Activated CD4-positive, alpha-beta memory T cell treated with anti-CD3 and anti-CD28 coated beads, Interleukin-2, amount 10 ng/mL, durations not matched to agents 7 days and 5 days (primary cell): ENCODE data around the gene IKZF3. TPM values are rescaled to one million over a fixed set of nuclear protein-coding genes. Genes with fewer than 3 reads are reported as not detected.
A peak's percentile ranks its signal among the peaks of the same experiment; 100 is the strongest.

ENCODE experiments used
- CTCF ChIA-PET: fragments of 350-600 bp; sonication (Branson Sonifier 250); formaldehyde crosslinking; loops from one replicate; lab custom pipeline; 2021; ENCODE audit warnings: antibody characterized with exemption, inconsistent platforms; lab: Charles Lee
- POLR2A ChIA-PET: fragments of 350-600 bp; sonication (Branson Sonifier 250); formaldehyde crosslinking; loops from one replicate; lab custom pipeline; 2021; ENCODE audit warnings: antibody characterized with exemption; lab: Charles Lee
- DNase-seq: peaks from one replicate; pipeline ENCODE4 v3.0.0-alpha.2; 2020
- H3K27ac Mint-ChIP-seq: one replicate; pipeline ENCODE4 v1.8.0; 2021; ENCODE audit warnings: mild to moderate bottlenecking, mixed read lengths
- H3K27me3 Mint-ChIP-seq: one replicate; pipeline ENCODE4 v1.8.0; 2021; ENCODE audit warnings: mixed read lengths
- H3K36me3 Mint-ChIP-seq: one replicate; pipeline ENCODE4 v1.8.0; 2021; ENCODE audit warnings: low read depth, mixed read lengths
- H3K4me1 Mint-ChIP-seq: one replicate; pipeline ENCODE4 v1.8.0; 2021; ENCODE audit warnings: mixed read lengths
- H3K4me3 Mint-ChIP-seq: one replicate; pipeline ENCODE4 v1.8.0; 2021; ENCODE audit warnings: mild to moderate bottlenecking, mixed read lengths
- H3K9me3 Mint-ChIP-seq: one replicate; pipeline ENCODE4 v1.8.0; 2021; ENCODE audit warnings: mixed read lengths
- total RNA-seq, 2 experiments: library from RNA; stranded (reverse); gene quantifications; one replicate each; pipeline ENCODE4 v1.2.3, GENCODE V29; 2021

Gene IKZF3
- total RNA-seq, 2 experiments from 2014 or later = 37.9 to 38.2 TPM

DNA sequence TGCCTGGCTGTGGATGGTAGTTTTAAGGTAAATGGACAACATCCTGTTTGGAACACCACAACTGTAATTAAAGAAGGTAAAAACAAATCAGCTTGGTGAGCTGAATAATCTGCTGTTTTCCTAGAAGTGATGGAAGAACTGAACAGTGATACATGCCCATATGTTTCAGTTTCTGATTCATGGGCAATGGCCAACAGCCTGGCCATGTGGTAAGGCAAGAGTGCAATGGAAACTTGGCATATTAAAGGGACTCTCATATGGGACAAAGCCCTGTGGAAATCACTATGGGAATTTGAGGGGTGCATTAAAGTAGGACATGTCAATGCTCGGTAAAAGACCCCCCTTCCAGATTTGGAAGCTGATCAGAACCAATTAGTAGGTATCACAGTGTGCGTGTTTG, 37.8 kb downstream of the IKZF3 start:
- H3K36me3 Mint-ChIP-seq = peaks cover 78% of the 10 kb centered on the region
- DNase-seq = no peak

DNA sequence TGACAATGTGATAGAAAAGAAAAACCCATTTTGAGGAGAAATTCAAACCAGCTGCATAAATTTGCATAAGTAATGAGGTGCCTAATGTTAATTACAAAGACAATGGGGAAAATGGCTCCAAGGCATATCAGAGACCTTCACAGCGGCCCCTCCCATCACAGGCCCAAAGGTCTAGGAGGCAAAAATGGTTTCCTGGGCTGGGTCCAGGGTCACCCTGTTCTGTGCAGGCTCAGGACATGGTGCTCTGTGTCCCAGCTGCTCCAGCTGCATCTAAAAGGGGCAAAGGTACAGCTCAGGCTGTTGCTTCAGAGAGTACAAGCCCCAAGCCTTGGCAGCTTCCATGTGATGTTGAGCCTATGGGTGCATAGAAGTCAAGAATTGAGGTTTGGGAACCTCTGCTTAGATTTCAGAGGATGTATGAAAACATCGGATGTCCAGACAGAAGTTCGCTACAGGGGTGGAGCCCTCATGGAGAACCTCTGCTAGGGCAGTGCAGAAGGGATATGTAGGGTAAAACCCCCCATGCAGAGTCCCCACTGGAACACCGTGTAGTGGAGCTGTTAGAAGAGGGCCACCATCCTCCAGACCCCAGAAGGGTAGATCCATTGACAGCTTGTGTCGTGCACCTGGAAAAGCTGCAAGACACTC, 40.6 kb downstream of the IKZF3 start:
- no peak overlapping the region for H3K27ac Mint-ChIP-seq
- peaks cover 74% of the 10 kb centered on the region for H3K36me3 Mint-ChIP-seq
- peaks cover 40% of the 10 kb centered on the region for H3K4me1 Mint-ChIP-seq
- H3K4me3 Mint-ChIP-seq = no peak overlapping the region
- POLR2A ChIA-PET = interaction anchor here (0.7 to 1.4 kb wide), 2 partner anchors 10 to 12 kb away, joined by 3 to 4 read pairs; no protein-coding TSS in a partner anchor
- H3K27me3 Mint-ChIP-seq = no peaks in the 10 kb centered on the region
- CTCF ChIA-PET = no interaction called here
- no peak for DNase-seq
- H3K9me3 Mint-ChIP-seq = peaks cover 43% of the 10 kb centered on the region

More for the DNA sequence above, 37.8 kb downstream of the IKZF3 start:
- Mint-ChIP-seq H3K27ac (peak overlapping the region; percentile 32), H3K4me3 (no peak overlapping the region), H3K9me3 (peaks cover 41% of the 10 kb centered on the region), H3K27me3 (no peaks in the 10 kb centered on the region), H3K4me1 (peaks cover 12% of the 10 kb centered on the region)
- POLR2A ChIA-PET = interaction anchor here (0.7 to 1.2 kb wide), 2 partner anchors 8 to 51 kb away, joined by 3 read pairs; no protein-coding TSS in a partner anchor
- CTCF ChIA-PET = no interaction called here

DNA sequence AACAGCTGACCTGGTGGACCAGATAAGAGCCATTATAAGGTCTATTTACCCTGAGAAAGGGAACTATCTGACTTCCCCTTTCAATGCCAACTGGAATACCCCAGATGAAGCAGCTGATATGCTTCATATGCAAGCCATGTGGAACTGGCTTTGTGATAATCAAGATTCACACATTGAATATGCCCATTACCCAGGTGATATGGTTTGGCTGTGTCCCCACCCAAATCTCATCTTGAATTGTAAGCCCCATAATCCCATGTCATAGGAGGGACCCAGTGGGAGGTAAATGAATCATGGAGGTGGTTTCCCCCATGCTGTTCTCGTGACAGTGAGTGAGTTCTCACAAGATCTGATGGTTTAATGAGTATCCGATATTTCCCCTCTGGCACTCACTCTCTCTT, 42.1 kb downstream of the IKZF3 start:
- peaks cover 43% of the 10 kb centered on the region for H3K9me3 Mint-ChIP-seq
- no peak overlapping the region for H3K4me3 Mint-ChIP-seq
- CTCF ChIA-PET = interaction anchor here (1.2 kb wide), 1 partner anchor 40 kb away, joined by 3 read pairs; no protein-coding TSS in a partner anchor
- POLR2A ChIA-PET = interaction anchor here (0.6 to 4.2 kb wide), 5 partner anchors 29 to 109 kb away, joined by 3 to 50 read pairs (median 4); no protein-coding TSS in a partner anchor
- H3K36me3 Mint-ChIP-seq = peaks cover 64% of the 10 kb centered on the region
- H3K27me3 Mint-ChIP-seq = no peaks in the 10 kb centered on the region
- H3K4me1 Mint-ChIP-seq = peaks cover 52% of the 10 kb centered on the region
- no peak overlapping the region for H3K27ac Mint-ChIP-seq
- DNase-seq = no peak

DNA sequence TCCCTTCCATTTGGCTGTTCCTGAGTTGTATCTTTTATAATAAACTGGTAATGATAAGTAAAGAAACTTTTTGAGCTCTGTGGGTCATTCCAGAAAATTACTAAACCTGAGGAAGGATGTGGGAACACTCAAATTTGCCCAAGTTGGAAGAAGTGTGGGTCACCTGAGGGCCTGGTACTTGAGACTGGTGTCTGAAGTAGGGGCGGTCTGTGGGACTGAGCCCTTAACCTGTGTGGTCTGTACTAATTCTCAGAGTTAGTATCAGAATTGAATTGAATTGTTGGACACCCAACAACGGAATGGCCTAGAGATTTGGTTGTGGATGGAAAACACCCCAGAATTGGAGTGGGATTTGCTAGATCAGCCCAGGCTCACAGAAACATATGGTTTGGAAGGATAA, 43.1 kb downstream of the IKZF3 start:
- Mint-ChIP-seq H3K4me3 (no peak overlapping the region), H3K27me3 (no peaks in the 10 kb centered on the region), H3K27ac (peak overlapping the region; percentile 12), H3K4me1 (peaks cover 45% of the 10 kb centered on the region), H3K9me3 (peaks cover 38% of the 10 kb centered on the region), H3K36me3 (peaks cover 53% of the 10 kb centered on the region)
- ChIA-PET CTCF (interaction anchor here (0.8 to 3.0 kb wide), 4 partner anchors 39 to 66 kb away, joined by 3 to 14 read pairs (median 4); no protein-coding TSS in a partner anchor), POLR2A (interaction anchor here (0.6 to 4.2 kb wide), 9 partner anchors 22 to 51 kb away, joined by 3 to 50 read pairs (median 6); no protein-coding TSS in a partner anchor)
- DNase-seq = no peak

DNA sequence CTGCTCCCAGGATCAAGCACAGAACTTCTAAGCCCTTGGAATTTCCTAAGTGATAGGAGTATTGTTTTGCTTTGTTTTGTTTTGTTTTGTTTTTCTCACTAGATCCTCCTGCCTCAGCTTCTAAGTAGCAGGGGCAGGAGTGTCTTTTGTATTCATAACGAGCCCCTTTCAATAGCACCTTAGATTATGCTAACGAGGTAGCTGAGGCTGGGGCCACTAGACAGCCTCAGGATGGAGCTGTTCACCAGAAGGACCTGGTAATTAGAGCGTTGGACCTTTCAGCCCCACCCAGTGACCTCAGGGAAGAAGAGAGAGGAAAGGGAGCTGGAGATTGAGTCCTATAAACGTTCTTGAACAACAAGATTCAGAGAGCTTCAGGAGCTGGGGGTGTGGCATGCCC, 43.6 kb downstream of the IKZF3 start:
- no peak overlapping the region for H3K4me3 Mint-ChIP-seq
- H3K9me3 Mint-ChIP-seq = peaks cover 38% of the 10 kb centered on the region
- ChIA-PET CTCF (interaction anchor here (0.8 to 3.0 kb wide), 5 partner anchors 28 to 66 kb away, joined by 3 to 14 read pairs (median 4); no protein-coding TSS in a partner anchor), POLR2A (interaction anchor here (0.6 to 4.2 kb wide), 9 partner anchors 18 to 51 kb away, joined by 3 to 50 read pairs (median 6); no protein-coding TSS in a partner anchor)
- H3K36me3 Mint-ChIP-seq = peaks cover 53% of the 10 kb centered on the region
- H3K27me3 Mint-ChIP-seq = no peaks in the 10 kb centered on the region
- no peak for DNase-seq
- H3K27ac Mint-ChIP-seq = peak overlapping the region; percentile 66
- H3K4me1 Mint-ChIP-seq = peaks cover 47% of the 10 kb centered on the region

DNA sequence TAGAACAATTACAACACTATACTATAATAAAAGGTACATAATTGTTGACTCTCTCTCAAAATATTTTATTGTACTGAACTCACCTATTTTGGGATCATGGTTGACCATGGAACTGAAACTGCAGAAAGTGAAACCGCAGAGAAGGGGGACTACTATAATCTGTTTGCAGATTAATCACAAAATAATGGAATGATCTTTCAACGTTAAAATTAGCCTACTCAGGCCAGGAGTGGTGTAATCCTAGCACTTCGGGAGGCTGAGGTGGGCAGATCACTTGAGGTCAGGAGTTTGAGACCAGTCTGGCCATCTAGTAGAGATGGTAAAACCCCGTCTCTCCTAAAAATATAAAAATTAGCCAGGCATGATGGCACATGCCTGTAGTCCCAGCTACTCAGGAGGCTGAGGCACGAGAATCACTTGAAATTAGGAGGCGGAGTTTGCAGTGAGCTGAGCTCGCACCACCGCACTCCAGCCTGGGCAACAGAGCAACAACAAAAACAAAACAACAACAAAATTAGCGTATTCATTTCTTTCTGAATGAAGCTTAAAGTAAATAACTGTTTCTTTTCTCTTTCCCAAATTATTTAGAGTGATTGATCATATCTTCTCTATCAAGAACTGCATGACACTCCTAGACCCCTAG, 45.6 kb downstream of the IKZF3 start:
- Mint-ChIP-seq H3K4me1 (peaks cover 66% of the 10 kb centered on the region), H3K27ac (peak overlapping the region; percentile 89), H3K9me3 (peaks cover 20% of the 10 kb centered on the region), H3K4me3 (peak overlapping the region; percentile 56), H3K27me3 (no peaks in the 10 kb centered on the region), H3K36me3 (peaks cover 39% of the 10 kb centered on the region)
- ChIA-PET POLR2A (interaction anchor here (0.8 to 4.2 kb wide), 16 partner anchors 18 to 162 kb away, joined by 3 to 50 read pairs (median 6); partner anchors contain the start of genes IKZF3, LRRC3C, MIEN1 and ORMDL3), CTCF (interaction anchor here (1.1 to 3.0 kb wide), 4 partner anchors 43 to 84 kb away, joined by 4 to 14 read pairs (median 6); no protein-coding TSS in a partner anchor)
- DNase-seq = peak; percentile 30

DNA sequence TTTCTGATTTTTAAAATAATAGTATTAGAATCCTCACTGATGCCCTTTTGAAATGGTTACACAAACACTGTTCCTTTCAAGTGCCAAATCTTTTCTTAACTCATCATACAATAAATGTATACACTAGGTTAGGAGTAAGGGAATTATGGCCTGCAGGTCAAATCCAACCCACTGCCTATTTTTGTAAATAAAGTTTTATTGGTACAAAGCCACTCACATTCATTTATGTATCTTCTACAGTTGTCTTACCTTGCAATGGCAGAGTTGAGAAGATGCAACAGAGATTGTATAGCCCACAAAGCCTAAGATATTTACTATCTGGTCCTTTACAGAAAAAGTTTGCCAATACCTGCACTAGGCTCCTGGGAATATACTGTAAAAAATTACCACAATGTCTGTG, 47.8 kb downstream of the IKZF3 start:
- Mint-ChIP-seq H3K4me1 (peaks cover 80% of the 10 kb centered on the region), H3K36me3 (peaks cover 31% of the 10 kb centered on the region), H3K27ac (no peak overlapping the region), H3K9me3 (peaks cover 2% of the 10 kb centered on the region), H3K27me3 (no peaks in the 10 kb centered on the region), H3K4me3 (no peak overlapping the region)
- ChIA-PET POLR2A (no interaction called here), CTCF (no interaction called here)
- DNase-seq = no peak

DNA sequence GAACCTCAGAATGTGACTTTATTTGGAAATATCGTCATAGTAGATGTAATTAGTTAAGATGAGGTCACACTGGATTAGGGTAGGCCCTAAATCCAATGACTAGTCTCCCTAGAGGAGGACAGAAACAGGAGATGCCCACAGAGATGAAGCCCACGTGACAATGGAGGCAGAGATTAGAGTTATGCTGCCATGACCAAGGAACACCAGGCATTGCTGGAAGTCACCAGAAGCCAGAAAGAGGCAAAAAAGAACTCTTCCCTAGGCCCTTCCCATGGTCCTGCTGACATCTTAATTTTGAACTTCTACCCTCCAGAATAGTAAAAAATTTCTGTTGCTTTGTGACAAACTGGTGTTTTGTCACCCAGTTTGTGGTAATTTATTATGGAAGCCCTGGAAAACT, 49.6 kb downstream of the IKZF3 start:
- POLR2A ChIA-PET = interaction anchor here (0.6 to 4.4 kb wide), 6 partner anchors 13 to 192 kb away, joined by 3 to 32 read pairs (median 12); no protein-coding TSS in a partner anchor
- no peak for DNase-seq
- Mint-ChIP-seq H3K4me1 (peaks cover 69% of the 10 kb centered on the region), H3K4me3 (no peak overlapping the region), H3K27ac (peak overlapping the region; percentile 67), H3K9me3 (no peaks in the 10 kb centered on the region), H3K36me3 (peaks cover 35% of the 10 kb centered on the region), H3K27me3 (no peaks in the 10 kb centered on the region)
- CTCF ChIA-PET = interaction anchor here (0.7 to 3.1 kb wide), 3 partner anchors 12 to 275 kb away, joined by 3 to 16 read pairs (median 3); no protein-coding TSS in a partner anchor

DNA sequence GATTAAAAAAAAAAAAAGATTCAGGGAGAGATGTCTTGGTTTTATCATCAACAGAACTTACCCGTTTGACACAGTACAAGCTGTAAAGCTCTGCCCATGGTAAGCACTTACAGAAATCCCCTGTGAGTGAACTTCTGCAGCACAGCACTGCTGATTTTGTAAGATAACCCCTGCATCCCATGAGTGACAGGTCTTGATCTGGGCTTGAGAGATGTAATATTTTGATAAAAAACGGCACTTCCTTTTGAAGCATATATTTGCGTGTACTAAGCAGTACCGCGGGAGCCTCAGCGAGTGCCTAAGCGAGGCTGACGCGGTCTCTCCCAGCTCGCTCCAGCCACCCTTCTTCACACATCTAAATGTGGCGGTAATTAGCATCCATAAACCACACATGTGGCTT, 50.5 kb downstream of the IKZF3 start:
- POLR2A ChIA-PET = interaction anchor here (0.6 to 4.4 kb wide), 10 partner anchors 10 to 191 kb away, joined by 3 to 32 read pairs (median 8); partner anchors contain the start of gene IKZF3
- peaks cover 69% of the 10 kb centered on the region for H3K4me1 Mint-ChIP-seq
- H3K27me3 Mint-ChIP-seq = no peaks in the 10 kb centered on the region

DNA sequence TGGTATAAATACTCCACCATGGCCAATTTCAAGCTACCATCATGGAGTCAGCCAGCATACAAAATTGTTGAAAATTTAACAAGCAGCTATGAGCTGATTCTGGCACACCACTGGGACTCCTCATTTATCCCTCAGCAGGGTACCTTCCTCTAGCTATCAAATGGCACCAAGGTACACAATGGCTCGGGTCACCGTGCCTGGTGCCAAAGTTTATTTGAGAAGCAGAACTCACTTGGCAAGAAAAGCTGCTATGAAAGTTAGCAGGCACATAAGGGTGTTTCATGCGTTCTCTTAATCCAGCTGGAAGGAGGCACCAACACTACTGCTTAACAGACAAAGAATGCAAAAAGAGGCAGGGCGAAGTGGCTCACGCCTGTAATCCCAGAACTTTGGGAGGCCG, 51.6 kb downstream of the IKZF3 start:
- DNase-seq = no peak
- no peak overlapping the region for H3K27ac Mint-ChIP-seq
- CTCF ChIA-PET = interaction anchor here (0.9 to 3.1 kb wide), 4 partner anchors 10 to 57 kb away, joined by 3 to 16 read pairs (median 6); no protein-coding TSS in a partner anchor
- H3K4me1 Mint-ChIP-seq = peaks cover 64% of the 10 kb centered on the region
- POLR2A ChIA-PET = interaction anchor here (0.8 to 4.4 kb wide), 6 partner anchors 10 to 56 kb away, joined by 3 to 32 read pairs (median 12); partner anchors contain the start of gene IKZF3
- H3K36me3 Mint-ChIP-seq = peaks cover 38% of the 10 kb centered on the region
- H3K4me3 Mint-ChIP-seq = no peak overlapping the region
- H3K27me3 Mint-ChIP-seq = no peaks in the 10 kb centered on the region
- no peaks in the 10 kb centered on the region for H3K9me3 Mint-ChIP-seq

More for the DNA sequence above, 50.5 kb downstream of the IKZF3 start:
- no peaks in the 10 kb centered on the region for H3K9me3 Mint-ChIP-seq
- peak overlapping the region; percentile 59 for H3K4me3 Mint-ChIP-seq
- DNase-seq = peak; percentile 62
- peak overlapping the region; percentile 67 for H3K27ac Mint-ChIP-seq
- CTCF ChIA-PET = interaction anchor here (0.7 to 3.1 kb wide), 4 partner anchors 11 to 274 kb away, joined by 3 to 16 read pairs (median 6); no protein-coding TSS in a partner anchor
- peaks cover 39% of the 10 kb centered on the region for H3K36me3 Mint-ChIP-seq

DNA sequence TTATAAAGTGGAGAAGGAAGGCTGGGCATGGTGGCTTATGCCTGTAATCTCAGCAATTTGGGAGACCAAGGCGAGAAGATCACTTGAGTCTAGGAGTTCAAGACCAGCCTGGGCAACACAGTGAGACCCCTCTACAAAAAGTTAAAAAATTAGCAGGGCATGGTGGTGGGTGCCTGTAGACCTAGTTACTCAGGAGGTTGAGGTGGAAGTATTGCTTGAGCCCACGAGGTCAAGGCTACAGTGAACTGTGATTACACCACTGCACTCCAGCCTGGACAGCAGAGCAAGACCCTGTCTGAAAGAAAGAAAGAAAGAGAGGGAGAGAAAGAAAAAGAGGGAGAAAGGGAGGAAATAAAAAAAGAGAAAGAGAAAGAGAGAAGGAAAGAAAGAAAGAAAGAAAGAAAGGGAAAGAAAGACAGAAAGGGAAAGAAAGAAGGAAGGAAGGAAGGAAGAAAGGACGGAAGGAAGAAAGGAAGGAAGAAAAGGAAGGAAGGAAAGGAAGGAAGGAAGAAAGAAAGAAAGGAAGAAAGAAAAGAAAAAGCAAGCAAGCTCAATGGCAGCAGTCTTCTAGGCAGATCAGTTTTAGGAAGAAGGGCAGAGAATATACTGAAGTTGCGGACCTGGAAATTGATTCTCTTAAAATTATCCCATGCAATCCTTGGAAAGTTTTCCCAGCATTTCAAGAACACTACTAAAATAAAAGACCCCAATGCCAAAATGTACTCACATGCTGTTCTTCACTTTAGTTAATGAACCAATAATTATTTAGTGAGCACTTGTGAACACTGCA, 53.0 kb downstream of the IKZF3 start:
- CTCF ChIA-PET = interaction anchor here (2.4 kb wide), 1 partner anchor 19 kb away, joined by 8 read pairs; no protein-coding TSS in a partner anchor
- Mint-ChIP-seq H3K4me1 (peaks cover 62% of the 10 kb centered on the region), H3K27ac (no peak overlapping the region)

More for the DNA sequence above, 53.0 kb downstream of the IKZF3 start:
- Mint-ChIP-seq H3K27me3 (no peaks in the 10 kb centered on the region), H3K9me3 (no peaks in the 10 kb centered on the region), H3K36me3 (peaks cover 38% of the 10 kb centered on the region), H3K4me3 (no peak overlapping the region)
- DNase-seq = no peak
- POLR2A ChIA-PET = interaction anchor here (0.8 to 4.4 kb wide), 2 partner anchors 8 to 18 kb away, joined by 3 to 32 read pairs; no protein-coding TSS in a partner anchor
